HCEC 1CT (cell line): ENCODE data around the gene MIPOL1.

Experiments used
- DNase-seq: peaks from one replicate; pipeline ENCODE4 v3.0.0-alpha.2; 2017

Gene MIPOL1

GRCh38 chr14:37601865-37602264 lies 404.1 kb downstream of the MIPOL1 start:
- no peak for DNase-seq
